Esophagus squamous epithelium (tissue), 5 donors: Measurements from ENCODE around the gene CAMK1D. TPM values are rescaled to one million over a fixed set of nuclear protein-coding genes. Genes with fewer than 3 reads are reported as not detected.

ENCODE experiments used
- DNase-seq: peaks from one replicate; lab custom pipeline; 2025; lab: John Stamatoyannopoulos, UW
- H3K27ac ChIP-seq, 4 donors: fragments of 200-600 bp; sonication (generic); one replicate each; pipeline ENCODE4 v1.5.1; 2016 to 2019; ENCODE audit warnings: mild to moderate bottlenecking in 1 of 4
- H3K27me3 ChIP-seq, 4 donors: fragments of 200-600 bp; sonication (generic); 1 replicate in 3 of 4; 2 replicates in 1 of 4; pipeline versions ENCODE4 v1.5.1 to v1.6.0; 2017 to 2021; ENCODE audit warnings: antibody characterized with exemption in 1 of 4
- H3K36me3 ChIP-seq, 3 donors: fragments of 200-600 bp; sonication (generic); one replicate each; pipeline ENCODE4 v1.5.1; 2016 to 2019
- H3K4me1 ChIP-seq, 3 donors: fragments of 200-600 bp; sonication (generic); one replicate each; pipeline ENCODE4 v1.5.1; 2017 to 2019
- H3K4me3 ChIP-seq, 4 donors: fragments of 200-600 bp; sonication (generic); 1 replicate in 3 of 4; 2 replicates in 1 of 4; pipeline ENCODE4 v1.5.1; 2016 to 2019; ENCODE audit warnings: mild to moderate bottlenecking in 2 of 4, moderate library complexity in 1 of 4
- H3K9me3 ChIP-seq, 3 donors: fragments of 200-600 bp; sonication (generic); one replicate each; pipeline ENCODE4 v1.5.1; 2016 to 2019
- POLR2A ChIP-seq, 4 donors: fragments of 450-650 bp; IDR thresholded peaks; one replicate each; pipeline ENCODE4 v1.6.1; 2017; ENCODE audit warnings: antibody characterized with exemption in 4 of 4, mild to moderate bottlenecking in 4 of 4, moderate library complexity in 3 of 4
- WGBS, 2 donors: methylation state at CpG; one replicate each; pipeline ENCODE4 v1.1.5; 2018; 5-methylcytosine and 5-hydroxymethylcytosine counted together
- intact Hi-C: fragments of 100-400 bp; cut with DNase I; formaldehyde crosslinking; loops from one replicate; pipeline ENCODE4 v1.15.0; 2022
- total RNA-seq, 4 donors: library from RNA; depleted of rRNA; stranded (reverse); fragments of >200 nt; gene quantifications; one replicate each; pipeline ENCODE4 v1.1.0, GENCODE V29; 2016
- TF ChIP-seq, protein P1 (sequence below), 6 experiments: fragments of 450-650 bp in 4 of 6; fragments of 200-600 bp in 2 of 6; sonication (generic) in 2 of 6; IDR thresholded peaks; one replicate each; pipeline ENCODE4 v1.5.1; 2016 to 2019; ENCODE audit warnings: antibody characterized with exemption in 6 of 6, mild to moderate bottlenecking in 4 of 6, moderate library complexity in 4 of 6
- donor health status: DM: yes; HTN: yes; CAD: no.

The CAMK1D gene
- total RNA-seq, 4 donors from 2014 or later, result 3.8 to 11.8 (median 9.9) TPM

DNA sequence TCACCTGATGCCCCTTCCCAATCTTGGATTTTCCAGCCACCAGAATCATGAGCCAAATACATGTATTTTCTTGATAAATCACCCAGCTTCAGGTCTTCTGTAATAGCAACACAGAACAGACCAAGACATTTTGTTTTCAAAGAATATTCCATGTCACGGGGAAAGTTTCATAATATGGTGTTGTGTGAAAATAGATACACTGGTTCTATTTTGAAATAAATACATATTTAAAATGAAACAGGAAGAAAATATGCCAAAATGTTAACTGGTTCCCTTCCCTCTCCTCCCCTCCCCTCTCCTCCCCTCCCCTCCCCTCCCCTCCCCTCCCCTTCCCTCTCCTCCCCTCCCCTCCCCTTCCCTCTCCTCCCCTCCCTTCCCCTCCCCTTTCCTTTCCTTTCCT is 30.3 kb upstream of the CAMK1D start:
- 78 to 92% methylated on average over 1 of the region's 1 CpG for WGBS, 2 donors
- TF ChIP-seq, protein P1, sequence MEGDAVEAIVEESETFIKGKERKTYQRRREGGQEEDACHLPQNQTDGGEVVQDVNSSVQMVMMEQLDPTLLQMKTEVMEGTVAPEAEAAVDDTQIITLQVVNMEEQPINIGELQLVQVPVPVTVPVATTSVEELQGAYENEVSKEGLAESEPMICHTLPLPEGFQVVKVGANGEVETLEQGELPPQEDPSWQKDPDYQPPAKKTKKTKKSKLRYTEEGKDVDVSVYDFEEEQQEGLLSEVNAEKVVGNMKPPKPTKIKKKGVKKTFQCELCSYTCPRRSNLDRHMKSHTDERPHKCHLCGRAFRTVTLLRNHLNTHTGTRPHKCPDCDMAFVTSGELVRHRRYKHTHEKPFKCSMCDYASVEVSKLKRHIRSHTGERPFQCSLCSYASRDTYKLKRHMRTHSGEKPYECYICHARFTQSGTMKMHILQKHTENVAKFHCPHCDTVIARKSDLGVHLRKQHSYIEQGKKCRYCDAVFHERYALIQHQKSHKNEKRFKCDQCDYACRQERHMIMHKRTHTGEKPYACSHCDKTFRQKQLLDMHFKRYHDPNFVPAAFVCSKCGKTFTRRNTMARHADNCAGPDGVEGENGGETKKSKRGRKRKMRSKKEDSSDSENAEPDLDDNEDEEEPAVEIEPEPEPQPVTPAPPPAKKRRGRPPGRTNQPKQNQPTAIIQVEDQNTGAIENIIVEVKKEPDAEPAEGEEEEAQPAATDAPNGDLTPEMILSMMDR (IDR thresholded peaks at IDR 0.05), result no peak
- TF ChIP-seq POLR2A (IDR thresholded peaks at IDR 0.05), result no peak
- Histone ChIP-seq H3K27me3 (no peaks in the 10 kb centered on the region), H3K4me3 (no peak overlapping the region), H3K27ac (no peak overlapping the region), H3K9me3 (no peaks in the 10 kb centered on the region), H3K36me3 (no peaks in the 10 kb centered on the region), H3K4me1 (peaks cover 0 to 27% (median 6%) of the 10 kb centered on the region in 3 donors)
- intact Hi-C loops, result no loop called here
- no peak for DNase-seq

DNA sequence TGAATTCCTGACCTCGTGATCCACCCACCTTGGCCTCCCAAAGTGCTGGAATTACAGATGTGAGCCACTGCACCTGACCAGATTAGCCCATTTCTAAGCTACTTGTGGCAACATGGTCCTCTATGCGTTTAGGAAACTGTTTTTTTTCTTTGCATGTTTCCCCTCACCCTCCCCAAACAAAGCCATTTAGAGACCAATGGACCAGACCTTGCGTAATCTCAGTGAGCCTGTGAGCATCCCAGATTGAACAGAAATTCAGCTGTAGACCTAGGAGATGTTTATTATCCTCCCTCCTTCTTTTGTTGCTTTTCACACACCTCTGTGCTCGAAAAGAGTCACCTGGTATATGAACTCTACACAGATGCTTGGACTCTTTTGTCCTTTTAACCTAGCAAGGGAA is 28.5 kb upstream of the CAMK1D start:
- no peaks in the 10 kb centered on the region for H3K27me3 ChIP-seq
- no peaks in the 10 kb centered on the region for H3K9me3 ChIP-seq
- no peak for TF ChIP-seq POLR2A (IDR thresholded peaks at IDR 0.05)
- TF ChIP-seq, protein P1 (IDR thresholded peaks at IDR 0.05), result no peak
- H3K4me1 ChIP-seq, result peaks cover 0 to 28% (median 6%) of the 10 kb centered on the region in 3 donors
- no peak for DNase-seq
- intact Hi-C loops, result loop anchor here (10.0 kb wide), 1 partner anchor 46 kb away; no protein-coding TSS in a partner anchor
- H3K36me3 ChIP-seq, result no peaks in the 10 kb centered on the region
- peak overlapping the region in 1 of 4 donors; percentile 77 for H3K27ac ChIP-seq
- WGBS, 2 donors, result 81 to 83% methylated on average over 4 of the region's 4 CpGs
- H3K4me3 ChIP-seq, result no peak overlapping the region

DNA sequence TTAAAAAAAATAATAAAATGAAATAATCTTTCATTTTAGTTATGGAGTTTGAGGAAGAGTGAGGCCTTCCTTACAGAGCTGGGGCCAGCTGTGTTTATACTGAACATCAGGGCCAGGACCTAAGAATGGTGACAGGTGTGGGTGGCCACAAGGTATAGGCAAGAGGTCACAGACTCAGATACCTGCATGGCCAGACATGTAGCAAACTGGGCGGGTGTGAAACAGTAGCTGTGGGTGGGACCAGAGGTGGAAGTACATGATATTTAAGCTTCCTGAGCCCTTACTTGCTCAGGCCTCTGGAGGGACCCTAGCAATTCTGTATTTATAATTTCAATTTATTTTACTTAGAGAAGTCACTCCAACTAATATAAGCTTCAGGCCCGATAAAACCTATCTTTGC is 27.7 kb upstream of the CAMK1D start:
- no peak overlapping the region for H3K4me3 ChIP-seq
- H3K27ac ChIP-seq, result peak overlapping the region in 3 of 4 donors; percentile 54 to 80 (median 77)
- intact Hi-C loops, result loop anchor here (10.0 kb wide), 1 partner anchor 47 kb away; no protein-coding TSS in a partner anchor
- DNase-seq, result no peak
- TF ChIP-seq, protein P1 (IDR thresholded peaks at IDR 0.05), result peak in 1 of 6 experiments; percentile 17
- no peak for TF ChIP-seq POLR2A (IDR thresholded peaks at IDR 0.05)
- peaks cover 0 to 36% (median 8%) of the 10 kb centered on the region in 3 donors for H3K4me1 ChIP-seq
- no peaks in the 10 kb centered on the region for H3K36me3 ChIP-seq
- no peaks in the 10 kb centered on the region for H3K27me3 ChIP-seq
- no peaks in the 10 kb centered on the region for H3K9me3 ChIP-seq
- WGBS, 2 donors, result 54 to 74% methylated on average over 2 of the region's 2 CpGs

DNA sequence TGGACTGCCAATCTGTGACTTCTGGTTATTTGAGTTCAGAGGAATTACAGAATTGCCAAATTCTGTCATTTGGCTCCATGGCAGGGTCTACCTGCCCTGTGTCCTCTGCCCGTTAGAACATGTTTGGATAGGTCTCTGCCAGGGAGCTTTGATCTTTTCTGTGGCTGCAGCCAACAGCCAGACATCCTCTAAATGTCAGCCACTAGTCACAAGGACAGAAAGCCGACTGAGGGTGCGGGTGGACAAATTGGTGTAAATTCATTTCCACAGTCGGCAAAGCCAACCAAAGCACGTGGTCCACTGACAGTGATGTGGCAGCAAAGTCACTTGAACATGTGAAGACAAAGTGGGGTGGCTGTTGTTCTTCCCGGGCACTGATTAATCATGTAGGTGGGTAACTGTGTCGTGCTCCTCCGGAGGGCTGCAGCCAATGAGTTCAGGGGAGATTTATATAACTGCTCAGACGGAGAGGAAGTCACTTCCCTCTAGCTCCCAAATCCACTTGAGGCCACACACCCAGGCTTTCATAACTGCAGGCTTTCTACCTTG is 26.7 kb upstream of the CAMK1D start:
- WGBS, 2 donors, result 32 to 38% methylated on average over 5 to 7 of the region's 9 CpGs
- DNase-seq, result no peak
- Histone ChIP-seq H3K4me1 (peaks cover 0 to 46% (median 12%) of the 10 kb centered on the region in 3 donors), H3K27ac (peak overlapping the region in 3 of 4 donors; percentile 54 to 80 (median 77)), H3K4me3 (no peak overlapping the region), H3K27me3 (no peaks in the 10 kb centered on the region), H3K9me3 (no peaks in the 10 kb centered on the region), H3K36me3 (no peaks in the 10 kb centered on the region)
- TF ChIP-seq, protein P1 (IDR thresholded peaks at IDR 0.05), result no peak
- no peak for TF ChIP-seq POLR2A (IDR thresholded peaks at IDR 0.05)
- intact Hi-C loops, result loop anchor here (10.0 kb wide), 1 partner anchor 48 kb away; no protein-coding TSS in a partner anchor

DNA sequence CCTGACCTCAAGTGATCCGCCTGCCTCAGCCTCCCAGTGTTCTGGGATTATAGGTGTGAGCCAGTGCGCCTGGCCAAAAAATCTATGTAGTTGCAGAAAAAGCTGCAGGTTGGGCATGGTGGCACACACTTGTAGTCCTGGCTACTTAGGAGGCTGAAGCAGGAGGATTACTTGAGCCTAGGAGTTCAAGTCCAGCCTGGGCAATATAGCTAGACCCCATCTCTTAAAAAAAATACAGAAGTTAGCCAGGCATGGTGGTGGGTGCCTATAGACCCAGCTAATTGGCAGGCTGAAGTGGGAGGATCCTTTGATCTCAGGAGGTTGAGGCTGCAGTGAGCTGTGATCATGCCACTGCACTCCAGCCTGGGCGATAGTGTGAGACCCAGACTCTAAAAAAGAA is 24.8 kb upstream of the CAMK1D start:
- WGBS, 2 donors, result 96 to 100% methylated on average over 2 to 3 of the region's 3 CpGs
- Histone ChIP-seq H3K4me1 (peaks cover 0 to 65% (median 23%) of the 10 kb centered on the region in 3 donors), H3K36me3 (no peaks in the 10 kb centered on the region), H3K27ac (no peak overlapping the region), H3K27me3 (no peaks in the 10 kb centered on the region), H3K4me3 (no peak overlapping the region), H3K9me3 (no peaks in the 10 kb centered on the region)
- no peak for DNase-seq
- TF ChIP-seq, protein P1 (IDR thresholded peaks at IDR 0.05), result no peak
- TF ChIP-seq POLR2A (IDR thresholded peaks at IDR 0.05), result no peak
- intact Hi-C loops, result loop anchor here (10.0 kb wide), 1 partner anchor 50 kb away; no protein-coding TSS in a partner anchor
